ENCODE measurements around the gene POLL. TPM values are rescaled to one million over a fixed set of nuclear protein-coding genes. Genes with fewer than 3 reads are reported as not detected.

The POLL gene
- total RNA-seq, 4 donors from 2014 or later, result 10.8 to 22.0 (median 16.1) TPM

DNA sequence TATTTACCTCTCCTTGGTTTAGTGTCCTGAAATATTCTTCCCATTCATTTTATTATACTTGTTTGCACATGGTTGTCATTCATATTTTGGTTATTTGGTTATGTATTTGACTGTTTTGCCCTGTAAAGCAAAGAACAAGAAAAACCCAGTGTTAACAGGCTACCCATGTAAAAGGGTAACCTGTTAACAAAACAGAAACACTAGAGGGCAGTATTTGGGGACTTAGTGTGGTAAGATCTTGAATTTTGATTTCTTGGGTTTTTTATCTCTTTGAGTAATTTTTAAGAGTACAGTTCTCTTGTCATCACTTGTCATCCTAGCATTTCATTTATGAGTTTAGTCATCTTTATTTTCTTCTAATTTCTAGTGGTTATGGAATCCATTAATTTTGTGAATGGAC lies 51.3 kb downstream of the POLL start:
- DNase-seq (ENCODE audit: low spot score) (no peak), ATAC-seq (ENCODE audit: low FRiP score) (no peak)
- TF ChIP-seq, protein P1, sequence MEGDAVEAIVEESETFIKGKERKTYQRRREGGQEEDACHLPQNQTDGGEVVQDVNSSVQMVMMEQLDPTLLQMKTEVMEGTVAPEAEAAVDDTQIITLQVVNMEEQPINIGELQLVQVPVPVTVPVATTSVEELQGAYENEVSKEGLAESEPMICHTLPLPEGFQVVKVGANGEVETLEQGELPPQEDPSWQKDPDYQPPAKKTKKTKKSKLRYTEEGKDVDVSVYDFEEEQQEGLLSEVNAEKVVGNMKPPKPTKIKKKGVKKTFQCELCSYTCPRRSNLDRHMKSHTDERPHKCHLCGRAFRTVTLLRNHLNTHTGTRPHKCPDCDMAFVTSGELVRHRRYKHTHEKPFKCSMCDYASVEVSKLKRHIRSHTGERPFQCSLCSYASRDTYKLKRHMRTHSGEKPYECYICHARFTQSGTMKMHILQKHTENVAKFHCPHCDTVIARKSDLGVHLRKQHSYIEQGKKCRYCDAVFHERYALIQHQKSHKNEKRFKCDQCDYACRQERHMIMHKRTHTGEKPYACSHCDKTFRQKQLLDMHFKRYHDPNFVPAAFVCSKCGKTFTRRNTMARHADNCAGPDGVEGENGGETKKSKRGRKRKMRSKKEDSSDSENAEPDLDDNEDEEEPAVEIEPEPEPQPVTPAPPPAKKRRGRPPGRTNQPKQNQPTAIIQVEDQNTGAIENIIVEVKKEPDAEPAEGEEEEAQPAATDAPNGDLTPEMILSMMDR (IDR thresholded peaks at IDR 0.05), result no peak

DNA sequence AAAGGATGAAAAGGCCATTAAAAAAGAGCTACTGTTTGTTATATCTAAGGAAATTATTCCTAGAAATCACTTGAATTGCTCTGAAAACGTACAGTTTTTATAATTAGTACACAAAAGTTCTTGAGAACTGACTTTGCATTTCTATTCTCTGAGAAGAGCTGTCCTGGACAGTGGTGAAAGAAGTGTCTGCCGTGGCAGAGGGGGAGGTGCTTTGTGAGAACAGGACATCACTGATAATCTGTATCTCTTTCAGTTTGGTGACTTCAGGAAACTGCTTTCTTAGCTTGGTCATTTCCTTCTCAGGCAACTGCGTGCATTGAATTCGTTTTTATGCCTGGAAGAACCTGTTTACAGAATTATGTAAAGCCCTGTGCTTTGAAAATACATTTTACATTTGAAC lies 52.1 kb downstream of the POLL start:
- DNase-seq (ENCODE audit: low spot score) (no peak), ATAC-seq (ENCODE audit: low FRiP score) (no peak)
- TF ChIP-seq, protein P1 (IDR thresholded peaks at IDR 0.05), result no peak

DNA sequence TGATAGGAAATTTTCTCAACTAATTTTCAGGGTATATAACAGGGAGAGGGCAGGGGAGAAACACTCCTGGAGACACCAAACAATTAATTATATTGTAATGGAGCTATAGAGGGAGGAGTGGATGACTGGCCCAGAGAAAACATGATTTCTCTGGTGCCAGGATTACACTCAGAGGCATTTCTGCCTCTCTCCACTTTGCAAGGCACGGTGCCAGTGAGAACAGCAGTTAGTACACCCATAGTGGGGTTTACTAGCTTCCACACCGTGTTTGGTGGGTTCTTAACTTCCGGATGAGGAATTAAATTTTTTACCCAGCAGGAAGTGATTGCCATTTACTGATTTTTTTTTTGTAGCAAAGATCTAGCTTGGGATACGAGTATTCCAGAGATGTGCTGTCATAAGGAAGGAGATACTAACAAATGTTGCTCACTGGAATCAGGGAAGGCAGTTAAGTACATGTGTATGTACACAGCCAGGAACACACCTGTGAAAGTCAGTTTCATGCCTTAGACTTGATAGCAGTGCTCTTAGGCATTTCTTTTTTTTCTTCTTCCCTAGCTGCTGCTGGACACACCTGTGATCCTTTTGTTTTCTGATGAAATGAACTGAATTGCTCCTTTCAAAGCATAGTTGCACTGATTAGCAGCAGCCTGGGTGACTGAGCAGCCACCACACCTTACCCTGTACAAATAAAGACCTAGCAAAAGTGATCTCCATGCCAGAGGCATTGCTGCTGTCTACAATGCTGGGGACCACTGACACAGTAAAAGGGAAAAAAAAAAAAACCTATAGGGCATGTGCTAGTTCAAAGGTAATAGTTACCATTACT lies 58.1 kb downstream of the POLL start:
- TF ChIP-seq, protein P1 (IDR thresholded peaks at IDR 0.05), result no peak
- DNase-seq (ENCODE audit: low spot score), result no peak
- ATAC-seq (ENCODE audit: low FRiP score), result no peak

DNA sequence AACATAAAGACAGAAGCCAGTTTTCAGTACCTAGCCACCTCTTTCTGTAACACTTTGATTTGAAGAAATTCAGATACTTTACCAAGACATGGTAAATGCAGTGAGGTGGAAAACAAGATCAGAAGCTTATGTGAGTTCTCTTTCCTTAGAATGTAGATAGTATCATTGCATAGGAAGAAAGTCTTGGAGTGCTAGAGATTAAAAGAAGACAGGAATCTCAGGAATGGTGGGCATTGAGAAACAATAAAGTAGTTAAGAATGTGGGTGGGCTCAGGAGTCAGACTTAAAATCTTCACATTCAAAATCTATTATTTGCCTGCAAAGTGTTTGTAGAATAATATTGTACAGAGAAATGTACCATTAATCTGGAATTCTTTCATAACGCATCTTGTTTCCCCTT lies 58.9 kb downstream of the POLL start:
- ATAC-seq (ENCODE audit: low FRiP score), result no peak

More for the DNA sequence above, 58.9 kb downstream of the POLL start:
- no peak for DNase-seq (ENCODE audit: low spot score)
- TF ChIP-seq, protein P1 (IDR thresholded peaks at IDR 0.05), result no peak

Small RNA genes within 50 kb of the gene (small RNA-seq; reads per million reads assigned to genes)
- gene MIR3158-1 (not detected), gene RNU6-1165P (not detected)

Other genes with a start within 250 kb of the POLL start
- 10 to 100 TPM in 3 of 4 donors, 1 to 10 TPM in 1; 9.2 to 14.4 (median 14.0) TPM for gene BTRC, start 234.1 kb downstream of the POLL start, total RNA-seq
- gene DPCD, start 64 bp upstream of the POLL start, total RNA-seq, result 10 to 100 TPM in 3 of 4 donors, 1 to 10 TPM in 1; 9.8 to 16.9 (median 13.0) TPM
- 10 to 100 TPM; 50.0 to 73.5 (median 54.3) TPM for gene FBXW4, start 106.9 kb upstream of the POLL start, total RNA-seq
- 1 to 10 TPM in 1 of 4 donors, not detected in 3; 1.0 TPM for gene FGF8, start 187.9 kb upstream of the POLL start, total RNA-seq
- 10 to 100 TPM; 25.0 to 31.1 (median 27.7) TPM for gene NPM3, start 195.2 kb upstream of the POLL start, total RNA-seq
- 100 to 1,000 TPM in 2 of 4 donors, 10 to 100 TPM in 2; 70.0 to 214 (median 127) TPM for gene OGA, start 230.2 kb upstream of the POLL start, total RNA-seq